G401 (cell line): ENCODE results near the gene RNF130. TPM values are rescaled to one million over a fixed set of nuclear protein-coding genes. Genes with fewer than 3 reads are reported as not detected.
A peak's percentile ranks its signal among the peaks of the same experiment; 100 is the strongest.
"Not testable (repeated sequence)": the region's sequence is repeated elsewhere in the genome, so short reads cannot be mapped to it uniquely, and the experiment has no call there.

Source experiments
- DNase-seq: peaks from one replicate; pipeline ENCODE4 v3.0.0-alpha.2; 2015; ENCODE audit warnings: low spot score
- in situ Hi-C: cut with HindIII; loops from 2 replicates; pipeline ENCODE4 v1.10.0; 2016; ENCODE audit warnings: low sequenced_read_pairs, mixed read lengths
- total RNA-seq: library from RNA; depleted of rRNA; stranded (reverse); fragments of >200 nt; shearing (Covaris generic); gene quantifications from 2 replicates; pipeline ENCODE4 v1.2.3, GENCODE V29; 2014

RNF130 gene
- total RNA-seq, 1 experiment from 2014 or later = 54.9 TPM

- DNase-seq, in situ Hi-C loops: not testable (repeated sequence)
Measured at GRCh38 chr5:180089628-180090027, 18.1 kb upstream of the RNF130 start.

- no peak for DNase-seq
- in situ Hi-C loops = no loop called here
Measured at GRCh38 chr5:180088561-180088960, 17.0 kb upstream of the RNF130 start.

GRCh38 chr5:180086816-180087399, 15.3 kb upstream of the RNF130 start:
- in situ Hi-C loops = no loop called here
- DNase-seq = no peak

GRCh38 chr5:180085837-180086236, 14.3 kb upstream of the RNF130 start:
- DNase-seq = no peak
- in situ Hi-C loops = no loop called here

- no peak for DNase-seq
- in situ Hi-C loops = no loop called here
Measured at GRCh38 chr5:180084638-180085561, 13.3 kb upstream of the RNF130 start.

GRCh38 chr5:180083529-180084060, 12.0 kb upstream of the RNF130 start:
- no peak for DNase-seq
- in situ Hi-C loops = no loop called here

- DNase-seq = no peak
- in situ Hi-C loops = no loop called here
Measured at GRCh38 chr5:180082633-180083420, 11.3 kb upstream of the RNF130 start.

GRCh38 chr5:180081481-180081880, 9.9 kb upstream of the RNF130 start:
- in situ Hi-C loops = no loop called here
- no peak for DNase-seq

- in situ Hi-C loops = no loop called here
Measured at GRCh38 chr5:180080486-180081280, 9.1 kb upstream of the RNF130 start.

GRCh38 chr5:180079702-180080466, 8.3 kb upstream of the RNF130 start:
- in situ Hi-C loops = no loop called here
- no peak for DNase-seq

More at GRCh38 chr5:180080486-180081280, 9.1 kb upstream of the RNF130 start:
- no peak for DNase-seq

GRCh38 chr5:180078348-180078747, 6.8 kb upstream of the RNF130 start:
- in situ Hi-C loops = no loop called here
- DNase-seq = no peak

- in situ Hi-C loops = no loop called here
- DNase-seq = no peak
Measured at GRCh38 chr5:180077594-180078284, 6.2 kb upstream of the RNF130 start.

- no peak for DNase-seq
- in situ Hi-C loops = no loop called here
Measured at GRCh38 chr5:180075703-180076102, 4.1 kb upstream of the RNF130 start.

- in situ Hi-C loops = no loop called here
- no peak for DNase-seq
Measured at GRCh38 chr5:180074462-180074861, 2.9 kb upstream of the RNF130 start.

GRCh38 chr5:180072556-180072955, 997 bp upstream of the RNF130 start:
- in situ Hi-C loops = no loop called here
- DNase-seq = no peak

- in situ Hi-C loops = no loop called here
- DNase-seq = no peak
Measured at GRCh38 chr5:180072256-180072548, 643 bp upstream of the RNF130 start.

GRCh38 chr5:180070756-180071530, 616 bp downstream of the RNF130 start:
- DNase-seq = peak; percentile 75
- in situ Hi-C loops = no loop called here
